ENCODE results near the gene NCMAP. TPM values are rescaled to one million over a fixed set of nuclear protein-coding genes. Genes with fewer than 3 reads are reported as not detected.

Gene NCMAP
- total RNA-seq (2014; rRNA removed; shearing (Covaris generic)) (0.95 and 1.1 TPM in 2 replicates), total RNA-seq (2022) (0.99 and 1.0 TPM in 2 replicates), Bru-seq, nascent RNA (percentile 29 among the genes with signal in this experiment), BruChase-seq, experiment 1, labeled RNA remaining after a 6-hour chase (percentile 27 among the genes with signal in this experiment), BruChase-seq, experiment 2, labeled RNA remaining after a 2-hour chase (percentile 27 among the genes with signal in this experiment)
- long read RNA-seq: 0 reads

- peak within 1 kb of the TSS; percentile 81 for H3K4me2 ChIP-seq (ENCODE audit: low read length)
- CTCF ChIA-PET (ENCODE audit: unreplicated experiment): no interaction called here
Measured at GRCh38 chr1:24555591-24556413, at the start of gene NCMAP. TSS of gene NCMAP (plus strand) at chr1:24556087. CDS start at chr1:24595431, 39,344 bp downstream.

GRCh38 chr1:24506691-24507381 is 49.1 kb upstream of the NCMAP start:
- H3K9me3 ChIP-seq (ENCODE audit: low read length): no peaks in the 10 kb centered on the region
- no peaks in the 10 kb centered on the region for H3K9me2 ChIP-seq (ENCODE audit: insufficient read depth, low read length)
- H3K36me3 ChIP-seq (ENCODE audit: insufficient read depth, low read length): peaks cover 11% of the 10 kb centered on the region
- peak; percentile 46 for DNase-seq (ENCODE audit: low spot score)
- TF ChIP-seq EZH2phosphoT487 (IDR thresholded peaks at IDR 0.05; ENCODE audit: borderline replicate concordance, low read depth, low read length) (no peak), CTCF (conservative IDR thresholded peaks at IDR 0.05; ENCODE audit: low read length) (no peak)
- H3K79me2 ChIP-seq (ENCODE audit: insufficient read depth, low read depth, low read length): peaks cover 55% of the 10 kb centered on the region
- ChIA-PET POLR2A (interaction anchor here (1.2 to 4.0 kb wide), 5 partner anchors 10 to 95 kb away, joined by 3 to 29 read pairs (median 10); no protein-coding TSS in a partner anchor), CTCF (ENCODE audit: unreplicated experiment) (no interaction called here)
- peak overlapping the region; percentile 71 for H3K27ac ChIP-seq (ENCODE audit: low read depth, low read length, poor library complexity, severe bottlenecking)
- H2AFZ ChIP-seq (ENCODE audit: low read length): no peak overlapping the region; the same call in 1 of the 2 replicates
- intact Hi-C loops (cut with micrococcal nuclease; ENCODE audit: unreplicated experiment): no loop called here
- BruUV-seq (replicated peaks): no TSS peak
- H3K4me3 ChIP-seq (ENCODE audit: low read depth, low read length, poor library complexity, severe bottlenecking): peak overlapping the region; percentile 47
- peaks cover 51% of the 10 kb centered on the region for H3K4me1 ChIP-seq (ENCODE audit: insufficient read depth, low read length, poor library complexity, severe bottlenecking)
- no peaks in the 10 kb centered on the region for H4K20me1 ChIP-seq (ENCODE audit: insufficient read depth, low read length)
- H3K4me2 ChIP-seq (ENCODE audit: low read length): peak overlapping the region; percentile 80

More at GRCh38 chr1:24555591-24556413, at the start of gene NCMAP:
- Histone ChIP-seq H3K4me1 (ENCODE audit: insufficient read depth, low read length, poor library complexity, severe bottlenecking) (peaks cover 58% of the 10 kb centered on the region), H4K20me1 (ENCODE audit: insufficient read depth, low read length) (no peaks in the 10 kb centered on the region), H3K79me2 (ENCODE audit: insufficient read depth, low read depth, low read length) (no peaks in the 10 kb centered on the region), H2AFZ (ENCODE audit: low read length) (peak within 1 kb of the TSS; percentile 78), H3K36me3 (ENCODE audit: insufficient read depth, low read length) (no peaks in the 10 kb centered on the region), H3K4me3 (ENCODE audit: low read depth, low read length, poor library complexity, severe bottlenecking) (peak within 1 kb of the TSS; percentile 63), H3K9me2 (ENCODE audit: insufficient read depth, low read length) (no peaks in the 10 kb centered on the region), H3K9me3 (ENCODE audit: low read length) (no peaks in the 10 kb centered on the region), H3K27ac (ENCODE audit: low read depth, low read length, poor library complexity, severe bottlenecking) (no peak within 1 kb of the TSS)
- intact Hi-C loops (cut with micrococcal nuclease; ENCODE audit: unreplicated experiment): no loop called here
- TF ChIP-seq CTCF (conservative IDR thresholded peaks at IDR 0.05; ENCODE audit: low read length) (peak; percentile 37; the same call in 1 of the 2 replicates), EZH2phosphoT487 (IDR thresholded peaks at IDR 0.05; ENCODE audit: borderline replicate concordance, low read depth, low read length) (no peak)
- POLR2A ChIA-PET: no interaction called here
- DNase-seq (ENCODE audit: low spot score): peak; percentile 48
- BruUV-seq (replicated peaks): no TSS peak

Measured in OCI-LY7 (cell line).